Measurements from ENCODE around the gene TNFRSF12A.

The TNFRSF12A gene

GRCh38 chr16:3070608-3071111 is 50.5 kb downstream of the TNFRSF12A start:
- no peak for DNase-seq

- no peak for DNase-seq
Observed at GRCh38 chr16:3071655-3072054, 51.5 kb downstream of the TNFRSF12A start.
